ENCODE measurements around the gene PRR29. TPM values are rescaled to one million over a fixed set of nuclear protein-coding genes. Genes with fewer than 3 reads are reported as not detected.
"Not testable (repeated sequence)": the region's sequence is repeated elsewhere in the genome, so short reads cannot be mapped to it uniquely, and the experiment has no call there.

The PRR29 gene
- total RNA-seq, 6 experiments from 2014 or later, result 0.17 to 0.27 (median 0.19) TPM; not detected in 3

GRCh38 chr17:64016974-64017373, 18.8 kb downstream of the PRR29 start:
- no peaks in the 10 kb centered on the region for H3K36me3 Mint-ChIP-seq (ENCODE audit: low read depth)
- no peaks in the 10 kb centered on the region for H3K9me3 Mint-ChIP-seq
- H3K27ac Mint-ChIP-seq, result no peak overlapping the region
- peaks cover 9% of the 10 kb centered on the region for H3K4me1 Mint-ChIP-seq (ENCODE audit: low read depth)
- no peak for TF ChIP-seq CTCF (IDR thresholded peaks at IDR 0.05)
- no peak for DNase-seq
- H3K4me3 Mint-ChIP-seq, result no peak overlapping the region
- H3K27me3 Mint-ChIP-seq (ENCODE audit: insufficient read depth), result peaks cover 5% of the 10 kb centered on the region

GRCh38 chr17:64017381-64017980, 19.3 kb downstream of the PRR29 start:
- Mint-ChIP-seq H3K36me3 (ENCODE audit: low read depth) (no peaks in the 10 kb centered on the region), H3K27ac (no peak overlapping the region), H3K4me3 (no peak overlapping the region), H3K9me3 (no peaks in the 10 kb centered on the region), H3K27me3 (ENCODE audit: insufficient read depth) (peaks cover 3% of the 10 kb centered on the region), H3K4me1 (ENCODE audit: low read depth) (peaks cover 9% of the 10 kb centered on the region)
- TF ChIP-seq CTCF (IDR thresholded peaks at IDR 0.05), result peak; percentile 72
- DNase-seq, result no peak

- DNase-seq; H3K36me3 Mint-ChIP-seq (ENCODE audit: low read depth); H3K4me3 Mint-ChIP-seq; H3K27me3 Mint-ChIP-seq (ENCODE audit: insufficient read depth); H3K4me1 Mint-ChIP-seq (ENCODE audit: low read depth); H3K9me3 Mint-ChIP-seq; H3K27ac Mint-ChIP-seq: not testable (repeated sequence)
Measured at GRCh38 chr17:64019551-64019961, 21.4 kb downstream of the PRR29 start.

GRCh38 chr17:64020056-64020766, 22.1 kb downstream of the PRR29 start, which contains the start of gene ICAM2:
Gene ICAM2, minus strand, starts transcription at chr17:64020633. Its CDS starts 13,942 bp downstream, at chr17:64006691.
- no peak for TF ChIP-seq CTCF (IDR thresholded peaks at IDR 0.05)
- peaks cover 9% of the 10 kb centered on the region for H3K4me1 Mint-ChIP-seq (ENCODE audit: low read depth)

GRCh38 chr17:64022611-64023063, 24.5 kb downstream of the PRR29 start:
- H3K27ac Mint-ChIP-seq, result no peak overlapping the region
- peaks cover 18% of the 10 kb centered on the region for H3K4me1 Mint-ChIP-seq (ENCODE audit: low read depth)
- TF ChIP-seq CTCF (IDR thresholded peaks at IDR 0.05), result no peak
- H3K9me3 Mint-ChIP-seq, result no peaks in the 10 kb centered on the region
- no peak for DNase-seq
- no peaks in the 10 kb centered on the region for H3K36me3 Mint-ChIP-seq (ENCODE audit: low read depth)
- peaks cover 4% of the 10 kb centered on the region for H3K27me3 Mint-ChIP-seq (ENCODE audit: insufficient read depth)
- H3K4me3 Mint-ChIP-seq, result no peak overlapping the region

More at GRCh38 chr17:64020056-64020766, 22.1 kb downstream of the PRR29 start, which contains the start of gene ICAM2:
- Mint-ChIP-seq H3K27ac (no peak within 1 kb of the TSS; the same call in 1 of the 2 replicates), H3K4me3 (peak within 1 kb of the TSS; percentile 75), H3K9me3 (no peaks in the 10 kb centered on the region), H3K27me3 (ENCODE audit: insufficient read depth) (peaks cover 2% of the 10 kb centered on the region), H3K36me3 (ENCODE audit: low read depth) (no peaks in the 10 kb centered on the region)
- no peak for DNase-seq

GRCh38 chr17:64024215-64024654, 26.1 kb downstream of the PRR29 start:
- no peak overlapping the region for H3K27ac Mint-ChIP-seq

More at GRCh38 chr17:64024215-64024654, 26.1 kb downstream of the PRR29 start:
- no peaks in the 10 kb centered on the region for H3K9me3 Mint-ChIP-seq
- H3K36me3 Mint-ChIP-seq (ENCODE audit: low read depth), result no peaks in the 10 kb centered on the region
- peaks cover 4% of the 10 kb centered on the region for H3K27me3 Mint-ChIP-seq (ENCODE audit: insufficient read depth)
- TF ChIP-seq CTCF (IDR thresholded peaks at IDR 0.05), result no peak
- no peak overlapping the region for H3K4me3 Mint-ChIP-seq
- peaks cover 18% of the 10 kb centered on the region for H3K4me1 Mint-ChIP-seq (ENCODE audit: low read depth)
- DNase-seq, result no peak
